Epidermal melanocyte (primary cell): ENCODE data around the gene RHBDF1.

Experiments used
- DNase-seq: peaks from one replicate; pipeline ENCODE4 v3.0.0; 2011; ENCODE audit warnings: low spot score; ENCODE audit not compliant: insufficient read length

RHBDF1 gene

GRCh38 chr16:92431-93339, 20.3 kb upstream of the RHBDF1 start:
- peak; percentile 9 for DNase-seq

DNA sequence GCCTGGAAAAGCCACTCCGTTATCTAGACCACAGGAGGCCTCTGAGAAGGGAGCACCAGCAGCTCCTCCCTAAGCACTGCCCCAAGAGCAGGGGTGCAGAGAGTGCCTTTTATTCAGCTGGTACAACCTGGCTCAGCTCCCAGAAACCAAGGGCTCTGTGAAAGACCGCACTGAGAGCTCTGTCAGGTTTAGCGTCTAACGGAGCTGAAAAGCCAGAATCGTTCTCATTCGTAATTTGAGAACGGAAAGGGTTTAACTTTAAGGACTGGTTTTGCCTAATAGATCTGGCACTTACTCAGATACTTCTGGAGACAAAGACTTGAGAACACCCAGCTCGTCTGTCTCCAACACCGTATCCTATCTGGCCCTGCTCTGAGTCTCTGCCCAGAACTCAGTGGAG, 19.1 kb upstream of the RHBDF1 start:
- peak; percentile 33 for DNase-seq

DNA sequence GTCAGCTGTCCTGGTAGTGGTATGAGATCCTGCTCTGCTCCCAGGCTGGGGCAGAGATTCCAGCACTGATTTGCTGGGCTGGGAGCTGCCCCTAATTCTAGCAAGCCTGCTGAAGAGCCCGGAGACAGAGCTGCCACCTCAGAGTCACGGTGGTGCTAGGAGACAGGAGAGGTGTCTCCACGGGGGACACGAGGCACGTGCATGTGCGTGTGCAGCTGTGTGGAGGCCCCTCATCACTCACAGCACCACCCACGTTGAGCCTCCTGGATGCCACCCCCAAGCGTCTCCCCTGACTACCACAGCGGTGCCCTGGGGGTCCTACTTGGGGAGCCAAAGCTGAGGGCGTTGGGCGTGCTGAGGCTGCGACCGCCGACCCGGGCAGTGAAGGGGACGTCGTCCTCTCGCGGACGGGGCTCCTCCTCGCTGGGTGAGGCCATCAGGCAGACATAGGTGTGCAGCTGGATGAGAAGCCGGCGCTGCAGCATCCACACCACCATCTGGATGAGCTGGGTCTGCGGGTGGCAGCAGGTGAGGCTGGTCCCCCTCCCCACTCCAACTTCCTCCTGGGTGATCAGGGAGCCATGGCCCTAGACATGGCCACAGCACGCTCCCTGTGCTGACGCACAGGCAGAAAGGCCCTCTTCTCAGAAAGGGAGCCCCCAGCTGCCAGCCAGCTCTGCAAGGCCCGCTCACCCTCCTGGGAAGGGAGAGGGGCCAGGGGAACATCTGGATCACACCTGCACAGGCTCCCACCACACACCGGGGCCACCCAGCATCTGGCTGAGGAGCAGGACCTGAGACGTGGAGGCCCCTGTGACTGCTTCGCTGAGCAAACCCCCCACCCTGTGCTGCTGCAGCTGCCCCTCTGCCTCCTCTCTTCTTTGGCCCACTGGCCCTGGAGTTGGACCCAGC, 17.2 kb upstream of the RHBDF1 start:
- no peak for DNase-seq

GRCh38 chr16:88613-89012, 16.2 kb upstream of the RHBDF1 start:
- no peak for DNase-seq

- DNase-seq, result no peak
Measured at GRCh38 chr16:86483-86952, 14.1 kb upstream of the RHBDF1 start.

DNA sequence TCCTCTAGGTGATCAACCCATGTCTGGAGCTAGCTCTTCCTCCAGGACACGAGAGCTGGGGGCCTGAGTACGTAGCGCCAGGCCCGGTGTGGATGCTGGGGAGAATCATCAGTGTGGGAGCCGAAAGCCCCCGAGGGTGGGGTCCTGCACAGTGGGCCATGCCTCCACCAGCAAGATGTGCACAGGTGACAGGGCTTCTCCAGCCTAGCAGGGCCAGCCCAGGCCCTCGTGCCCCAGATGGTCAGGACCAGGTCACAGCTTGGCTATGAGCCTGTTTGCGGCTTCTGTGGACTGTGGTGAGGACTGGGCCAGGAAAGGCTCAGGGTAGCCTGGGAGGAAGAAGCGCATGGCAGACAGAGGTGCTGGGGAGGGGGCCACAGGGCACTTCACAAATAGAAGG, 13.4 kb upstream of the RHBDF1 start:
- DNase-seq, result no peak

DNA sequence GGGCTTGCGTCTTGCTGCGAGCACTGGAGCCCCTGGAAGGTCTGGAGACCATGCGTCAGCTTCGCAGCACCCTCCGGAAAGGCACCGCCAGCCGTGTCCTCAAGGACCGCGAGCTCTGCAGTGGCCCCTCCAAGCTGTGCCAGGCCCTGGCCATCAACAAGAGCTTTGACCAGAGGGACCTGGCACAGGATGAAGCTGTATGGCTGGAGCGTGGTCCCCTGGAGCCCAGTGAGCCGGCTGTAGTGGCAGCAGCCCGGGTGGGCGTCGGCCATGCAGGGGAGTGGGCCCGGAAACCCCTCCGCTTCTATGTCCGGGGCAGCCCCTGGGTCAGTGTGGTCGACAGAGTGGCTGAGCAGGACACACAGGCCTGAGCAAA, 13.0 kb upstream of the RHBDF1 start:
- DNase-seq, result no peak

DNA sequence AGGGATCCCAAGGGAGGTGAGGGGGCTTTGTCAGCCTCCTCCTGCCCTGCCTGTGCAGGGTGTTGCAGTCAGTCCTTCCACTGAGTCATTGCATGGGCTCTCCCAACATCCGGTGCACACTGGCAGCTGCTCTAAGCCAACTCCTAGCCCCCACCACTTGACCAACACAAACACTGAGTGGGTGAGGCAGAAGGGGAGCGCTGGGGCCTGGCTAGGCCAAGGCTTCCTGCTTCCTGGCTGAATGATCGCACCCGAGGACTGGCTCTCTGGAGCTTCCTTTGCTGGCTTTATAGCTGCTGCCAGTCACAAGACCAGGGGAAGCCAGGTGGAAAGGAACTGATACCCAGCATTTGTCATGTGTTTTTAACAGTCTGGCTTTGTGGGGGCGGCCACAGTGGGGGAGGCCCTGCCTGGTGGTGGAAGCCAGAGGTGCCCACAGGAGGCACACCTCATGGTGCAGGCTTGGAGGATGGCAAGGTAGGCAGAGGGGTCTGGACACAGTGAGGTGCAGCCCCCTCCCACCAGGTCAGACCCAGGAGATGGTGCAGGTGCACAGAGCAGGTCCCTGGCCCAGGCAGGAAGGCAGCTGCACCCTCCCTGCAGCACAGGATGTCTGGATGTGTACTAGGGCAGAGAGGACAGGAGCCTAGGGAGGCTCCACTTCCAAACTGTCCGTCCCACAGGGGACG, 12.4 kb upstream of the RHBDF1 start:
- peak; percentile 82 for DNase-seq

GRCh38 chr16:83781-84615, 11.6 kb upstream of the RHBDF1 start:
- DNase-seq, result no peak

DNA sequence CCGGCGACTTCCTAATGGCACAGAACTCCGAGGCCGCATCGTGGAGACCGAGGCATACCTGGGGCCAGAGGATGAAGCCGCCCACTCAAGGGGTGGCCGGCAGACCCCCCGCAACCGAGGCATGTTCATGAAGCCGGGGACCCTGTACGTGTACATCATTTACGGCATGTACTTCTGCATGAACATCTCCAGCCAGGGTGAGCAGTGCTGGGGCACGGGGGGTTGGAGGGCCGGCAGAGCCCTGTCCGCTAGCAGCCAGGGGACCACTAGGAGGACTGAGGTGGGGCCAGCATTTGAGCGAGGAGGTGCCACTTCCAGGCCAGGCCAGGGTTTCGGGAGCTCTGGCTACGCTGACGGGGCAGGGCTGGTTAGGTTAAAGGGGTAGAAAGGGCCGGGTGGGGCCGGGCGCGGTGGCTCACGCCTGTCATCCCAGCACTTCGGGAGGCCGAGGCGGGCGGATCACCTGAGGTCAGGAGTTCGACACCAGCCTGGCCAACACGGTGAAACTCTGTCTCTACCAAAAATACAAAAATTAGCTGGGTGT, 10.7 kb upstream of the RHBDF1 start:
- no peak for DNase-seq

GRCh38 chr16:79151-80054, 7.0 kb upstream of the RHBDF1 start:
- no peak for DNase-seq

DNA sequence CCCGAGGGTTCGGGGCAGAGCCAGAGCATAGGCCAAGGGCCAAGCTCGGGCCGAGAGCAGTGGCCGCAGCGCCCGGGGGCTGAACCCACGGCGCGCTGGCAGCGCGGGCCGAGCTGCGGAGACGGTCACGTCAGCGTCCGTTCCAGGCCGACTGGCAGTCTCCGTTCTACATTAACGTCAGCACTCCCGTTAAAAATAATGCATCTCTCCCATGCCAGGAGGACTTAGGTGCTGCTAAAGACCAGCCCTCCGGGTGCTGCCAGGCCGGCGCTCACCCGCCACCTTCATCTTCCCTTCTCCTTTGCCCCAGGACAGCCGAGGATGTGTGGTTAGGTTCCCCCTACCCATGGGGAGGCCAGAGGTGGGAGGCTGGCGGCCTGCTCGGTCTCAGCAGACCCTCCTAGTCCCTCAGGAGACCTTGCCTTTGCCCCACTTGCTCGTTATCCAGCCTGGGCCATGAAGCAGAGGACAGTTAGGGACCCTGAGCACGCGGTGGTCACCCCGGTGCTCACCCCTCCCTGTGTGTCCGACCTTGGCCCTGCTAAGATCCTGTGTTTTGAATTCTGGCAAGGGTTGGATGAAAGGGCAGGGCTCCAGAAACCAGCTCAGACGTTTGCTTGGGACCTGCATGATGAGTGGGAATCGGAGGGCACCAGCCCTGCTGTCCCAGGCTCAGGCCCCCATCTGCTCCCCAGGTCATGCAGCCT, 6.2 kb upstream of the RHBDF1 start:
- DNase-seq, result no peak

GRCh38 chr16:77807-78443, 5.5 kb upstream of the RHBDF1 start, which contains the start of gene MPG:
Gene MPG, plus strand, starts transcription at chr16:78225. Its CDS starts 85 bp downstream, at chr16:78310.
- peak; percentile 99 for DNase-seq

GRCh38 chr16:77273-77806, 4.9 kb upstream of the RHBDF1 start:
- peak; percentile 61 for DNase-seq

DNA sequence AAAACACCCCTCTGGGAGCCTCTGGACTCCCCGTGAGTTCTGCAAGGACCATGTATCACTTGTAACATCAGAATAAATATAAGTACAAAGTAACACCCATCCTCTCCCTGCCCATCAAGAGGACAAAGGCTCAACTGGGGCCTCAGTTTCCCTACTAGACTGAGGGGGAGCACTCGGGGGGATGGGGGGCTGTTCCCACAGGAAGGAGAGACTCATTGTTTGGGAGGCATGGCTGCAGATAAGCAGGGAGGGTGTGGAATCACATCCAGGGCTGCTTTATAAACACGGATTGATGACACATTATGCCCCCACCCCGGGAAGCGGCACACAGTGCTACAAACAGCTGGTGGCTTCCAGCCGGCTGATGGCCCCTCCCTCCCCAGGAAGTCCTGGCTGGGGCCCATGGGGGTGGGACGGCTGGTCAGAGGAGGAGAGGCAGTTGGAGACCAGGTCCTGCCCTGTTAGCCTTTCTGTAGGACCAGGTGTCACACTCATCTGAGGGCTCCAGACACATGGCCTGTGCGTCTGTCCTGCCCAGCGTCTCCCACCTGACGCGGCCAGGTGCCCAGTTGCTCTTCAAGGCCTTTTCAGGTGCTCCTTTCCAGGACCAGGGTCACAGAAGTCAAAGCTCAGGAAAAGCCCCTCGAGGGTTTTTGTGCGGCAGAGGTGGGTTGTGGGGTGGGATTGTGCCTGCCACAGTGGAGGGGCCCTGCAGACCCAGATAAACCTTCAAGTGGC, 4.3 kb upstream of the RHBDF1 start:
- DNase-seq, result no peak

- DNase-seq, result peak; percentile 89
Measured at GRCh38 chr16:75580-76501, 3.4 kb upstream of the RHBDF1 start.
